ENCODE measurements around the gene MCM10.

DNA sequence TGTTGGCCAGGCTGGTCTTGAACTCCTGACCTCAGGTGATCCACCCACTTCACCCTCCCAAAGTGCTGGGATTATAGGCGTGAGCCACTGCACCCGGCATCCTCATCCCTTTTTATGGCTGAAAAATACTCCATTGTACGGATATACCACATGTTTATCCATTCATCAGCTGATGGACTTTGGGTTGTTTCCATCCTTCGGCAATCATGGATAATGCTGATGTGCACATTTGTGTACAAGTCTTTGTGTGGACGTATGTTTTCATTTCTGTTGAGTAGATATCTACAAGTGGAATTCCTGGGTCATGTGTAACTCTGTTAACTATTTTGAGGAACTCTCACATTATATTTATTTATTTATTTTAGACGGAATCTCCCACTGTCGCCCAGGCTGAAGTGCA lies 78.6 kb downstream of the MCM10 start:
- no peak for TF ChIP-seq POLR2A (IDR thresholded peaks at IDR 0.05)
- no peak for TF ChIP-seq POLR2AphosphoS5 (IDR thresholded peaks at IDR 0.05)
